Eye (tissue), 1 donor: ENCODE data around the gene EPB41L4A.

Experiments
- DNase-seq: peaks from one replicate; pipeline ENCODE4 v3.0.0-alpha.2; 2015

Gene EPB41L4A

GRCh38 chr5:112142769-112143270 is 276.3 kb downstream of the EPB41L4A start:
- DNase-seq = no peak

- no peak for DNase-seq
Measured at GRCh38 chr5:112141582-112141981, 277.5 kb downstream of the EPB41L4A start.

DNA sequence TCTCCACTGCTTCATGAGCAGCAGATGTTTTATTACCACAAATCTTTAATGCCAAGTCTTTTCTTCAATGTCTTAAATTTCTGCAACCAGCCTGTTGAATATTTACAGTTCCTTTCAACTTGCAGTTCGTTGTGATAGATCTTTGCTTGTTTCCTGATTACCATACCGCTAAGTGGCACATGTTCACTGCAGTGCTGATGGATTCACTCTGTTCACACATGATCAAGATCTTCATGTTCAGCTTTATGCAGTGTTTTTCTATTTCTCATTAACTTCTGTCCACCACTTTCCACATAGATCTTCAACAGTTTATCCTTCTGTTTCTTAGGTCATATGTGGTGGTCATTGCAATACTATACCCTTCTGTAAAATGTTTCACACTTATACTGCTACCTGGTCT is 280.6 kb downstream of the EPB41L4A start:
- DNase-seq = no peak

DNA sequence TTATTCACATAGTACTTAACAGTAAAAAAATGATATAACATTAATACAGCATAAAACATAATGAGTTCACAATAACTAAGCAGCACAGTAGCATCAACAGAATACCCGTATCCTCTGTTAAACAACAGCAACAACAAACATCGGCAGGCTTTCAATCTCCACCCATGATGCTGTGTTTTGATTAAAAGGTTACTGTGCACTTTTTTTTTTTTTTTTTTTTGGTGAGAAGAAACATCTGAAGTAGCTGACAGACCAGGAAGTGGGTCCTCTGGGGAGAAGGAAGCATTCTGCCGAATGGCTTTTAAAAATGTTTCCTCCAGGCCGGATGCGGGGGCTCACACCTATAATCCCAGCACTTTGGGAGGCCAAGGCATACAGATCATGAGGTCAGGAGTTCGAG is 282.3 kb downstream of the EPB41L4A start:
- DNase-seq = no peak

GRCh38 chr5:112127861-112128260 is 291.2 kb downstream of the EPB41L4A start:
- no peak for DNase-seq

DNA sequence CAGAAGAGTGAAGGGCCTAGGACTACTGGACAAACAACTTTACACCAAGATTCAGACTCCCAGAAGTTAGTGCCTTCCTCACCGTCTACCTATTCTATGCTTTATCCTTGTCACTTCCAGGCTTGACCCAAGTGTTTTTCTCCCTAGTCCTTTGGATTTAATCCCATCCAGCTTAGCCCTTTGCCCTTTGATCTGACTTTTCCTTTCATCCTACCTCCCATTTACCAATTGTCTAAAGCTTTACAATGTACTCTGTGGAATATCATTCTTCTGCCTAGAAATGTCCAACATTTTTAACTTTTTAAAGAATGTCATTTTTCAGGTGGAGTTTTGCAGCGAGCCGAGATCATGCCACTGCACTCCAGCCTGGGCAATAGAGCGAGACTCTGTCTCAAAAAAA is 292.1 kb downstream of the EPB41L4A start:
- DNase-seq = no peak

DNA sequence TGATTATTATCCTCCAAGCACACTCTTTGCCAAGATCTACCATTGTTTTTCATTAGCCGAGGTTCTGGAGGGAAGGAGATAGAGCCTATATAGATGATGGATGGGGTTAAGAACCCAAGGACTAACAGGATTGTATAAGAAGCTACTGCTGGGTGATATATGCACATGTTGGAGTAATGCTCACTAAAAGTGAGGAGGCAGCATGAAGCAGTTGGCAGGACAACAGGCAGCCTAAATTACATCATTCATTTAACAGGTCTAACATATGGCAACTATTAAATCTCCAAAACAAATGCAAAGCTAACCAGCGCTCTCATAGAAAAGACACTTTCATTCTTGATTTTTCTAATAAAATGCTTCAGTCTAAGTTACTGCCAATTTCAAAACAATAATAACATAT is 293.2 kb downstream of the EPB41L4A start:
- DNase-seq = peak; percentile 43

DNA sequence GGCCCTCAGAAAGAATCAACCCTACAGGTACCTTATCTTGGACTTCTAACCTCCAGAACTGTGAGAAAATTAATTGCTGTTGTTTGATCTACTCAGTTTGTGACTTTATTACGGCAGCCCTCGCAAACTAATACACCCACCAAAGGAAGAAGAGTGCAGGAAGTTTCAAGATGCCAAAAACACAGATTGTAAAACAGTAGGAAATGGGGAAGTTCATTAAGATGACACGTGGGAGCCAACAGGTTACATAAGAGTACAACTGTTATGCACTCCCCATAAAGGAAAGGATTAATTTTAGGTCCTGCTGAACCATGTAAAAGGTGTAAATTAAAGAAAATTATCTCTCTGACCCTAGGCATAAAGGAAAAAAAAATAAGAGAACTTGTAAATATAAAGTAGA is 294.3 kb downstream of the EPB41L4A start:
- no peak for DNase-seq

GRCh38 chr5:112123086-112123485 is 296.0 kb downstream of the EPB41L4A start:
- no peak for DNase-seq

GRCh38 chr5:112122353-112122752 is 296.7 kb downstream of the EPB41L4A start:
- DNase-seq = no peak

DNA sequence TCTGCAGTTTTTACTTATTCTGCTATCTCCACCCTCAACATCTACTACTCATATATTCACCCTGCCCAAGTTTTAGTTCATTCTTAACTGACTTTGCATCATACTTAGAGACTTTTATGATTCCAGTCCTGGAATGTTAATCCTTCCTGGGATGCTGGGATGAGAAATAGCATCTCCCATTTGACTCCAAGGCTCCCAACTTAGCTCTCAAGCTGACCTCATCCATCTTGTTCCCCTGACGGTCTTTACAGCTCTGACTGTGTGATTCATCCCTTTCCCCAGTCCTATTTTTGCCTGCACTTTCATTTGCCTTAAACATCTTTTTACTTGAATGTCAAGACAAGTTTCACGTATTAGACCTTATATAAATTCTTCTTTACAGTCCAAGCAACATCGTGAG is 297.8 kb downstream of the EPB41L4A start:
- DNase-seq = no peak

GRCh38 chr5:112119969-112120368 is 299.1 kb downstream of the EPB41L4A start:
- DNase-seq = no peak

DNA sequence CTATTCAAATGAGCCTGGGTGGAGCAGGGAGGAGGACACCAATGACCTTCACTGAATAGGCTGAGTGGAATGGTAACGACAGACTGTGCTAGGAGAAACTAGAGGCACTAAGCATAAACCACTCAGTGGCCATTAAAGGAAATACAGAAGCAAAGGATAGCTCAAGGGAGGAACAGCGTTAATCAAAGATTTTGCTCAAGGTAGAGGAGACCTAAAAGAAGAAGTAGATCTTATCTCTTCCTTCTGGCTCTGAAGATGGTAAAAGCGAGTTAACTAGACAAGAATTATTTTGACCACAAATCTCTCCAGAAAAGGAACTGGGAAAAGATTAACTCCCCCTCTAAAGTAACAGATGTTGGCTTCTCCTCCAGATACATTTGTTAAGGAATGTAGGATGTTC is 299.6 kb downstream of the EPB41L4A start:
- no peak for DNase-seq

DNA sequence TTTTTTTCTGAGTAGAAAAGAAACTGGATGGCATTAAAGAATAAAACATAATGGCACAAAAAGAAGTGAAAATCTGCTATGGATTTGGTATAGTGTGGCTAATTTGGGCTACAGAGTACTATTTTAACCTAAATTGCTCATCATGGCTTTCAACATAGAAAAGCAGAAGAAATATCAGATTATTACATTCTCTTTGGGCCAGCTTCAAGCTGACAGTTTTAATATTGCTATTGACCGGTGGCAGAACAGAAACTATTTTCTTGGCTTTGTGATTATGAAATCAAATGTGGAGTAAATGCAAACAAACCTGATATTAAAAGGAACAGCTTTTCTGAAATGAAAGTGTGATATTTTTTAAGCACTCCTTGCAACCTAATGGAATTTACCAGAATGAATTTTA is 301.5 kb downstream of the EPB41L4A start:
- DNase-seq = no peak

- no peak for DNase-seq
Measured at GRCh38 chr5:112116371-112116770, 302.7 kb downstream of the EPB41L4A start.

DNA sequence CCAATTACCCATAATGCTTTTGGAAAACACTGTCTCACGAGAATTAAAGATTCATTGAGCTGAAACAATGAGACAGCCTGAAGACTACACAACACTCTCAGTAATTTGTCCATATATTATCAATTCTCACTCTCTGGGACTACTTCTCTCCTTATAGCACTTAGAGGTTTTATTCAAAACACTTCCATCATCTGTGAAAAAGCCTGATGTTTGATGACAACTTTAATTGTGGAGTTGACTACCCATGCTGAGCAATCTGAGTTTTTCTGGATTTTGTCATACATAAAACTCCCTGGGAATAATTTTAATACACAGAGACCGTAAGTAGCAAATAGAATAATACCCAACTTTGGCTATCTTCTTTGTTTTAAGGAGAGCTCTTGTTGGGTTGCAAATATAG is 305.5 kb downstream of the EPB41L4A start:
- DNase-seq = no peak
